Liver (tissue), 9 donors: ENCODE data around the gene FRMD4A. TPM values are rescaled to one million over a fixed set of nuclear protein-coding genes. Genes with fewer than 3 reads are reported as not detected.

ENCODE experiments used
- DNase-seq: peaks from one replicate; pipeline ENCODE4 v3.0.0-alpha.2; 2017; ENCODE audit warnings: low spot score
- H3K27ac ChIP-seq, 2 donors: one replicate each; pipeline ENCODE4 v1.7.0; 2013; ENCODE audit warnings: inconsistent platforms in 2 of 2, low read length in 2 of 2, control low read depth in 1 of 2, low read depth in 1 of 2, mild to moderate bottlenecking in 1 of 2
- H3K27me3 ChIP-seq, 4 donors: one replicate each; pipeline versions ENCODE4 v1.6.1 to v1.7.0; 2013; ENCODE audit warnings: low read length in 3 of 4, inconsistent platforms in 1 of 4, mild to moderate bottlenecking in 1 of 4, moderate library complexity in 1 of 4; ENCODE audit not compliant: control insufficient read depth in 4 of 4, insufficient read depth in 4 of 4
- H3K36me3 ChIP-seq, 4 donors: one replicate each; pipeline versions ENCODE4 v1.6.1 to v1.7.0; 2013; ENCODE audit warnings: low read length in 3 of 4, mild to moderate bottlenecking in 3 of 4, low read depth in 1 of 4, moderate library complexity in 1 of 4; ENCODE audit not compliant: control insufficient read depth in 4 of 4, insufficient read depth in 3 of 4
- H3K4me1 ChIP-seq, 4 donors: one replicate each; pipeline versions ENCODE4 v1.6.1 to v1.7.0; 2013; ENCODE audit warnings: low read length in 3 of 4, mild to moderate bottlenecking in 3 of 4, moderate library complexity in 1 of 4; ENCODE audit not compliant: control insufficient read depth in 4 of 4, insufficient read depth in 4 of 4
- H3K4me3 ChIP-seq, 3 donors: one replicate each; pipeline versions ENCODE4 v1.6.1 to v1.7.0; 2013; ENCODE audit warnings: low read length in 3 of 3, control low read depth in 1 of 3, low read depth in 1 of 3, mild to moderate bottlenecking in 1 of 3
- H3K9ac ChIP-seq, 2 donors: one replicate each; pipeline ENCODE4 v1.7.0; 2013; ENCODE audit warnings: low read length in 2 of 2, mild to moderate bottlenecking in 2 of 2, moderate library complexity in 2 of 2, control low read depth in 1 of 2, low read depth in 1 of 2
- H3K9me3 ChIP-seq, 4 donors: one replicate each; pipeline versions ENCODE4 v1.6.1 to v1.7.0; 2013; ENCODE audit warnings: low read length in 3 of 4; ENCODE audit not compliant: control insufficient read depth in 4 of 4
- EGR1 ChIP-seq, 2 donors: IDR thresholded peaks; 2 replicates each; pipeline ENCODE4 v1.6.1; 2016 to 2018; ENCODE audit warnings: antibody characterized with exemption in 2 of 2, low read depth in 2 of 2
- FOXA1 ChIP-seq: IDR thresholded peaks from 2 replicates; pipeline ENCODE4 v1.6.1; 2016; ENCODE audit warnings: antibody characterized with exemption
- FOXA2 ChIP-seq: IDR thresholded peaks from 2 replicates; pipeline ENCODE4 v1.6.1; 2016; ENCODE audit warnings: antibody characterized with exemption
- GABPA ChIP-seq, 2 donors: IDR thresholded peaks in 1 of 2; conservative IDR thresholded peaks in 1 of 2; 2 replicates each; pipeline ENCODE4 v1.6.1; 2016; ENCODE audit warnings: antibody characterized with exemption in 2 of 2, mild to moderate bottlenecking in 1 of 2, moderate library complexity in 1 of 2
- HNF4A ChIP-seq, 2 donors: conservative IDR thresholded peaks; 2 replicates each; pipeline ENCODE4 v1.6.1; 2016; ENCODE audit warnings: antibody characterized with exemption in 2 of 2, mild to moderate bottlenecking in 2 of 2
- HNF4G ChIP-seq: IDR thresholded peaks from 2 replicates; pipeline ENCODE4 v1.6.1; 2016; ENCODE audit warnings: antibody characterized with exemption
- JUND ChIP-seq, 2 donors: IDR thresholded peaks; 2 replicates each; pipeline ENCODE4 v1.6.1; 2016; ENCODE audit warnings: antibody characterized with exemption in 2 of 2
- NR2F2 ChIP-seq: IDR thresholded peaks from 2 replicates; pipeline ENCODE4 v1.6.1; 2016; ENCODE audit warnings: antibody characterized with exemption
- RAD21 ChIP-seq, 2 donors: IDR thresholded peaks; 2 replicates each; pipeline ENCODE4 v1.6.1; 2016; ENCODE audit warnings: antibody characterized with exemption in 2 of 2, mild to moderate bottlenecking in 2 of 2
- RXRA ChIP-seq, 2 donors: IDR thresholded peaks; 2 replicates each; pipeline ENCODE4 v1.6.1; 2017 to 2018; ENCODE audit warnings: antibody characterized with exemption in 2 of 2, mild to moderate bottlenecking in 1 of 2
- SP1 ChIP-seq: IDR thresholded peaks from 2 replicates; pipeline ENCODE4 v1.6.1; 2018; ENCODE audit warnings: antibody characterized with exemption, mild to moderate bottlenecking
- TAF1 ChIP-seq: conservative IDR thresholded peaks from 2 replicates; pipeline ENCODE4 v1.6.1; 2016; ENCODE audit warnings: antibody characterized with exemption, mild to moderate bottlenecking
- YY1 ChIP-seq: IDR thresholded peaks from 2 replicates; pipeline ENCODE4 v1.6.1; 2016; ENCODE audit warnings: antibody characterized with exemption, mild to moderate bottlenecking
- WGBS: extraction: QIAGEN DNeasy Blood & Tissue Kit; methylation state at CpG from one replicate; pipeline ENCODE4 v1.1.7; 2013; 5-methylcytosine and 5-hydroxymethylcytosine counted together
- polyA plus RNA-seq, 2 donors: library from polyadenylated mRNA; stranded (reverse) in 1 of 2; unstranded in 1 of 2; fragments of 200-250 nt in 1 of 2; fragments of >200 nt in 1 of 2; fragmentation: Nextera tagmentation in 1 of 2; extraction: Ambion mirVana in 1 of 2; gene quantifications; one replicate each; pipeline versions ENCODE4 v1.2.1 to v1.2.3, GENCODE V29; 2013 to 2015
- total RNA-seq, 2 donors: library from RNA; depleted of rRNA; stranded (reverse); fragments of >200 nt; gene quantifications; one replicate each; pipeline ENCODE4 v1.2.3, GENCODE V29; 2014
- TF ChIP-seq, protein P1 (sequence below): fragments of 150-350 bp; IDR thresholded peaks from 2 replicates; pipeline ENCODE4 v1.5.1; 2017; ENCODE audit warnings: improper control_type of control experiment, low read depth, low read length; ENCODE audit not compliant: missing input control
- TF ChIP-seq, protein P2 (sequence below): IDR thresholded peaks from 2 replicates; pipeline ENCODE4 v1.6.1; 2016; ENCODE audit warnings: antibody characterized with exemption
- TF ChIP-seq, protein P3 (sequence below): IDR thresholded peaks from 2 replicates; pipeline ENCODE4 v1.6.1; 2016; ENCODE audit warnings: antibody characterized with exemption
- TF ChIP-seq, protein P4 (sequence below): IDR thresholded peaks from 2 replicates; pipeline ENCODE4 v1.6.1; 2016; ENCODE audit warnings: antibody characterized with exemption, mild to moderate bottlenecking
- TF ChIP-seq, protein P5 (sequence below): IDR thresholded peaks from 2 replicates; pipeline ENCODE4 v1.6.1; 2016; ENCODE audit warnings: antibody characterized with exemption
- donor health status: healthy.
- donor health status: healthy.
- donor health status: healthy.
- donor health status: healthy.
- donor health status: healthy.

The FRMD4A gene
- total and polyA plus RNA-seq, 4 donors, result 8.2 to 34.3 (median 13.1) TPM

DNA sequence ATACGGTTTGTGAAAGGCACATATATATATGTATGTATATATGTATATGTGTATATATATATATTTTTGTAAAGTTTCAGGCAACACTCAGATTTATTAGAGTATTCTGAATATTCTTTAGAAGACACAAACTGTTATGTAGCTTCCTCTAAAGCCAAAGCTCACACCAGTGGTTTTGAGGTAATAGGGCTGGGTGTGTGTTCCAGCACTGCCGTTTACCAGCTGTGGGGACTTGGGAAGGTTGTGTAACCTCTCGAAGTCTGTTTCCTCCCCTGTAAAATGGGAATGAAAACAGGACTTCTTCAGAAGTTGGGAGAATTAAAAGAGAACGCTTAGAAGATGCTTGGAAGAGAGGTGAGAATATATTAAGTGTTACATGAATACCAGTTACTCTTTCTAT, 649.2 kb downstream of the FRMD4A start:
- TF ChIP-seq HNF4A (conservative IDR thresholded peaks at IDR 0.05), result peak in 1 of 2 donors; percentile 2
- no peak for TF ChIP-seq GABPA (IDR thresholded peaks at IDR 0.05 in 1 of 2, conservative IDR thresholded peaks at IDR 0.05 in 1 of 2)
- H3K9ac ChIP-seq, result no peak overlapping the region
- no peaks in the 10 kb centered on the region for H3K27me3 ChIP-seq
- H3K4me1 ChIP-seq, result peaks cover 10 to 56% (median 54%) of the 10 kb centered on the region in 4 donors
- H3K27ac ChIP-seq, result peak overlapping the region in 1 of 2 donors; percentile 38
- DNase-seq, result no peak
- peaks cover 0 to 6% (median 2%) of the 10 kb centered on the region in 4 donors for H3K36me3 ChIP-seq
- 47% methylated on average over 4 of the region's 4 CpGs for WGBS
- H3K4me3 ChIP-seq, result no peak overlapping the region
- no peaks in the 10 kb centered on the region for H3K9me3 ChIP-seq

DNA sequence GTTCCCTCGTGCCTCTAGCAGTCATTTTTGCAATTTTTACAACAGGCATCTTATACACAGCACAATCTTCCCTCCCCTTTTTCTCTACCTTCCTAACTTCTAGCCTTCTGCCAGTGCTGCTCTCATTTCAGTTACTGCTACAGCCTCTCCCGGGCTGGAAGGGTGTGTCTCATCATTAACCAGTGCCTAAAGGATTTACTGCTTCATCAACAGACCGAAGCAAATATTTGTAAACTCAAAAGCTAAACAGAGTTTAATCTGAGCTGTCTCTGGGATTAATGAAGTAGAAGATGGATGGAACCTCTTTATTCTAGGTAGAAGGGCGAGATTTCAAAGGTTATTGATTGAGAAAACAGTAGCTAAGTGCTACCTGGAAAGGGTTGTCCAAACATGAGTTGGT, 649.6 kb downstream of the FRMD4A start:
- Histone ChIP-seq H3K4me3 (no peak overlapping the region), H3K27ac (peak overlapping the region in 1 of 2 donors; percentile 21), H3K36me3 (peaks cover 0 to 7% (median 2%) of the 10 kb centered on the region in 4 donors), H3K4me1 (peaks cover 10 to 52% (median 51%) of the 10 kb centered on the region in 4 donors), H3K27me3 (no peaks in the 10 kb centered on the region), H3K9me3 (no peaks in the 10 kb centered on the region), H3K9ac (no peak overlapping the region)
- WGBS, result 33% methylated on average over 4 of the region's 4 CpGs
- no peak for DNase-seq
- TF ChIP-seq RAD21 (IDR thresholded peaks at IDR 0.05) (no peak), RXRA (IDR thresholded peaks at IDR 0.05) (peak; percentile 13 to 46), HNF4A (conservative IDR thresholded peaks at IDR 0.05) (peak; percentile 21 to 34)

DNA sequence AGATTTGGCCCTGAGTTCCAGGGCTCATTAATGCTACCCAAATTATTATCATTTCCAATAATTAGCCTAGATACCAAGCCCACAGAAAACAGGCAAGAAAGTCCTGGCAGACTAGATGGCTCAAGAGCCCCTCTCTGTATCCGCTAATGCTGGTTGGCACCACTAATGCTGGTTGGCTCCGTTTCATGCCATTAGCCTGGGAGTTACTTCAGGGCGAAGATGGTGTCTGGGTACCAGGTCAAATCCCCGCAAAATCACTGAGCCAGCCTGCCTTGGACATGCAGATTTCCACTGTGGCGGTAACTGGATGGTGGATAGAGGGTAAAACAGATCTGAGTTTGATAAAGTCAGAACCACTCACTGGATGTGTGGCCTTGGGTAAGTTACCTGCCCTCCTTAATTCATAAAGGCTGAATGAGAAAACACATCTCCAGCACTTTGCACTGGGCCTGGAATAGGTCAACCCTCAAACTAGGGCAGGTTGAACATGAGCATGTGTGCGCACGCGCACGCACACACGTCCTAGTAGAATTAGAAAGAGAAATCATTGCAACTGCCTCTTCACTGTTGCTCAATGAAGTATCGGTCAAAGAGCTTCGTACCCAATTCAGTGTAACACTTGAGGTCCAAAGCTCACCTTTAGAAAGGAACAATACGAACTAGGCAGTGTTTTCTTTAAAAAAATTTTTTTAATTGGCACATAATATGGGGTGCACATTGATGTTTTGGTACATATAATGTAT, 652.5 kb downstream of the FRMD4A start:
- TF ChIP-seq, protein P1, sequence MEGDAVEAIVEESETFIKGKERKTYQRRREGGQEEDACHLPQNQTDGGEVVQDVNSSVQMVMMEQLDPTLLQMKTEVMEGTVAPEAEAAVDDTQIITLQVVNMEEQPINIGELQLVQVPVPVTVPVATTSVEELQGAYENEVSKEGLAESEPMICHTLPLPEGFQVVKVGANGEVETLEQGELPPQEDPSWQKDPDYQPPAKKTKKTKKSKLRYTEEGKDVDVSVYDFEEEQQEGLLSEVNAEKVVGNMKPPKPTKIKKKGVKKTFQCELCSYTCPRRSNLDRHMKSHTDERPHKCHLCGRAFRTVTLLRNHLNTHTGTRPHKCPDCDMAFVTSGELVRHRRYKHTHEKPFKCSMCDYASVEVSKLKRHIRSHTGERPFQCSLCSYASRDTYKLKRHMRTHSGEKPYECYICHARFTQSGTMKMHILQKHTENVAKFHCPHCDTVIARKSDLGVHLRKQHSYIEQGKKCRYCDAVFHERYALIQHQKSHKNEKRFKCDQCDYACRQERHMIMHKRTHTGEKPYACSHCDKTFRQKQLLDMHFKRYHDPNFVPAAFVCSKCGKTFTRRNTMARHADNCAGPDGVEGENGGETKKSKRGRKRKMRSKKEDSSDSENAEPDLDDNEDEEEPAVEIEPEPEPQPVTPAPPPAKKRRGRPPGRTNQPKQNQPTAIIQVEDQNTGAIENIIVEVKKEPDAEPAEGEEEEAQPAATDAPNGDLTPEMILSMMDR, result no peak
- TF ChIP-seq TAF1, result no peak
- TF ChIP-seq, protein P2, sequence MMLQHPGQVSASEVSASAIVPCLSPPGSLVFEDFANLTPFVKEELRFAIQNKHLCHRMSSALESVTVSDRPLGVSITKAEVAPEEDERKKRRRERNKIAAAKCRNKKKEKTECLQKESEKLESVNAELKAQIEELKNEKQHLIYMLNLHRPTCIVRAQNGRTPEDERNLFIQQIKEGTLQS, result no peak
- TF ChIP-seq, protein P3, sequence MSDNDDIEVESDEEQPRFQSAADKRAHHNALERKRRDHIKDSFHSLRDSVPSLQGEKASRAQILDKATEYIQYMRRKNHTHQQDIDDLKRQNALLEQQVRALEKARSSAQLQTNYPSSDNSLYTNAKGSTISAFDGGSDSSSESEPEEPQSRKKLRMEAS, result peak; percentile 89
- peak; percentile 94 for TF ChIP-seq HNF4G
- TF ChIP-seq, protein P4, sequence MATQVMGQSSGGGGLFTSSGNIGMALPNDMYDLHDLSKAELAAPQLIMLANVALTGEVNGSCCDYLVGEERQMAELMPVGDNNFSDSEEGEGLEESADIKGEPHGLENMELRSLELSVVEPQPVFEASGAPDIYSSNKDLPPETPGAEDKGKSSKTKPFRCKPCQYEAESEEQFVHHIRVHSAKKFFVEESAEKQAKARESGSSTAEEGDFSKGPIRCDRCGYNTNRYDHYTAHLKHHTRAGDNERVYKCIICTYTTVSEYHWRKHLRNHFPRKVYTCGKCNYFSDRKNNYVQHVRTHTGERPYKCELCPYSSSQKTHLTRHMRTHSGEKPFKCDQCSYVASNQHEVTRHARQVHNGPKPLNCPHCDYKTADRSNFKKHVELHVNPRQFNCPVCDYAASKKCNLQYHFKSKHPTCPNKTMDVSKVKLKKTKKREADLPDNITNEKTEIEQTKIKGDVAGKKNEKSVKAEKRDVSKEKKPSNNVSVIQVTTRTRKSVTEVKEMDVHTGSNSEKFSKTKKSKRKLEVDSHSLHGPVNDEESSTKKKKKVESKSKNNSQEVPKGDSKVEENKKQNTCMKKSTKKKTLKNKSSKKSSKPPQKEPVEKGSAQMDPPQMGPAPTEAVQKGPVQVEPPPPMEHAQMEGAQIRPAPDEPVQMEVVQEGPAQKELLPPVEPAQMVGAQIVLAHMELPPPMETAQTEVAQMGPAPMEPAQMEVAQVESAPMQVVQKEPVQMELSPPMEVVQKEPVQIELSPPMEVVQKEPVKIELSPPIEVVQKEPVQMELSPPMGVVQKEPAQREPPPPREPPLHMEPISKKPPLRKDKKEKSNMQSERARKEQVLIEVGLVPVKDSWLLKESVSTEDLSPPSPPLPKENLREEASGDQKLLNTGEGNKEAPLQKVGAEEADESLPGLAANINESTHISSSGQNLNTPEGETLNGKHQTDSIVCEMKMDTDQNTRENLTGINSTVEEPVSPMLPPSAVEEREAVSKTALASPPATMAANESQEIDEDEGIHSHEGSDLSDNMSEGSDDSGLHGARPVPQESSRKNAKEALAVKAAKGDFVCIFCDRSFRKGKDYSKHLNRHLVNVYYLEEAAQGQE, result peak; percentile 64
- peak; percentile 60 to 91 for TF ChIP-seq JUND (IDR thresholded peaks at IDR 0.05)
- peak in 1 of 2 donors; percentile 45 for TF ChIP-seq EGR1 (IDR thresholded peaks at IDR 0.05; ENCODE audit: low read depth in 2 of 2)
- TF ChIP-seq, protein P5, sequence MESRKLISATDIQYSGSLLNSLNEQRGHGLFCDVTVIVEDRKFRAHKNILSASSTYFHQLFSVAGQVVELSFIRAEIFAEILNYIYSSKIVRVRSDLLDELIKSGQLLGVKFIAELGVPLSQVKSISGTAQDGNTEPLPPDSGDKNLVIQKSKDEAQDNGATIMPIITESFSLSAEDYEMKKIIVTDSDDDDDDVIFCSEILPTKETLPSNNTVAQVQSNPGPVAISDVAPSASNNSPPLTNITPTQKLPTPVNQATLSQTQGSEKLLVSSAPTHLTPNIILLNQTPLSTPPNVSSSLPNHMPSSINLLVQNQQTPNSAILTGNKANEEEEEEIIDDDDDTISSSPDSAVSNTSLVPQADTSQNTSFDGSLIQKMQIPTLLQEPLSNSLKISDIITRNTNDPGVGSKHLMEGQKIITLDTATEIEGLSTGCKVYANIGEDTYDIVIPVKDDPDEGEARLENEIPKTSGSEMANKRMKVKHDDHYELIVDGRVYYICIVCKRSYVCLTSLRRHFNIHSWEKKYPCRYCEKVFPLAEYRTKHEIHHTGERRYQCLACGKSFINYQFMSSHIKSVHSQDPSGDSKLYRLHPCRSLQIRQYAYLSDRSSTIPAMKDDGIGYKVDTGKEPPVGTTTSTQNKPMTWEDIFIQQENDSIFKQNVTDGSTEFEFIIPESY, result peak; percentile 88
- TF ChIP-seq RXRA (IDR thresholded peaks at IDR 0.05), result peak; percentile 91 to 95
- peak; percentile 54 for TF ChIP-seq FOXA1
- peak; percentile 41 for TF ChIP-seq FOXA2
- TF ChIP-seq GABPA (IDR thresholded peaks at IDR 0.05 in 1 of 2, conservative IDR thresholded peaks at IDR 0.05 in 1 of 2), result no peak
- peak; percentile 30 to 46 for TF ChIP-seq RAD21 (IDR thresholded peaks at IDR 0.05)
- peak; percentile 78 for TF ChIP-seq YY1
- TF ChIP-seq SP1, result peak; percentile 94
- TF ChIP-seq NR2F2, result peak; percentile 42
- peak; percentile 98 to 99 for TF ChIP-seq HNF4A (conservative IDR thresholded peaks at IDR 0.05)
- WGBS, result 53% methylated on average over 13 of the region's 13 CpGs
- peaks cover 8 to 38% (median 37%) of the 10 kb centered on the region in 4 donors for H3K4me1 ChIP-seq
- DNase-seq, result no peak
- peak overlapping the region; percentile 80 to 90 for H3K27ac ChIP-seq
- H3K36me3 ChIP-seq, result peaks cover 0 to 18% (median 6%) of the 10 kb centered on the region in 4 donors
- H3K4me3 ChIP-seq, result no peak overlapping the region
- H3K27me3 ChIP-seq, result no peaks in the 10 kb centered on the region
- H3K9me3 ChIP-seq, result no peaks in the 10 kb centered on the region
- H3K9ac ChIP-seq, result no peak overlapping the region
